Tibial nerve (tissue), 4 donors: ENCODE data around the gene FRAS1.

ENCODE experiments used
- EP300 ChIP-seq, 2 donors: sonication (generic); formaldehyde crosslinking; IDR thresholded peaks; one replicate each; pipeline ENCODE4 v1.6.1; 2017; ENCODE audit warnings: antibody characterized with exemption in 2 of 2, mild to moderate bottlenecking in 1 of 2
- POLR2A ChIP-seq, 2 donors: fragments of 450-650 bp; IDR thresholded peaks; one replicate each; pipeline ENCODE4 v1.6.1; 2017; ENCODE audit warnings: antibody characterized with exemption in 2 of 2, mild to moderate bottlenecking in 2 of 2, moderate library complexity in 2 of 2
- TF ChIP-seq, protein P1 (sequence below), 5 experiments: fragments of 200-600 bp in 3 of 5; fragments of 450-650 bp in 2 of 5; sonication (generic) in 3 of 5; IDR thresholded peaks; one replicate each; pipeline ENCODE4 v1.5.1; 2016 to 2019; ENCODE audit warnings: antibody characterized with exemption in 5 of 5, mild to moderate bottlenecking in 3 of 5, moderate library complexity in 2 of 5

GRCh38 chr4:78145008-78145407 is 87.9 kb downstream of the FRAS1 start:
- TF ChIP-seq, protein P1, sequence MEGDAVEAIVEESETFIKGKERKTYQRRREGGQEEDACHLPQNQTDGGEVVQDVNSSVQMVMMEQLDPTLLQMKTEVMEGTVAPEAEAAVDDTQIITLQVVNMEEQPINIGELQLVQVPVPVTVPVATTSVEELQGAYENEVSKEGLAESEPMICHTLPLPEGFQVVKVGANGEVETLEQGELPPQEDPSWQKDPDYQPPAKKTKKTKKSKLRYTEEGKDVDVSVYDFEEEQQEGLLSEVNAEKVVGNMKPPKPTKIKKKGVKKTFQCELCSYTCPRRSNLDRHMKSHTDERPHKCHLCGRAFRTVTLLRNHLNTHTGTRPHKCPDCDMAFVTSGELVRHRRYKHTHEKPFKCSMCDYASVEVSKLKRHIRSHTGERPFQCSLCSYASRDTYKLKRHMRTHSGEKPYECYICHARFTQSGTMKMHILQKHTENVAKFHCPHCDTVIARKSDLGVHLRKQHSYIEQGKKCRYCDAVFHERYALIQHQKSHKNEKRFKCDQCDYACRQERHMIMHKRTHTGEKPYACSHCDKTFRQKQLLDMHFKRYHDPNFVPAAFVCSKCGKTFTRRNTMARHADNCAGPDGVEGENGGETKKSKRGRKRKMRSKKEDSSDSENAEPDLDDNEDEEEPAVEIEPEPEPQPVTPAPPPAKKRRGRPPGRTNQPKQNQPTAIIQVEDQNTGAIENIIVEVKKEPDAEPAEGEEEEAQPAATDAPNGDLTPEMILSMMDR (IDR thresholded peaks at IDR 0.05): no peak
- TF ChIP-seq POLR2A (IDR thresholded peaks at IDR 0.05): no peak
- TF ChIP-seq EP300 (IDR thresholded peaks at IDR 0.05): no peak
